H1 (cell line): ENCODE measurements around the gene TMCC1. TPM values are rescaled to one million over a fixed set of nuclear protein-coding genes. Genes with fewer than 3 reads are reported as not detected.

ENCODE experiments used
- CTCF ChIA-PET: fragments of 300-600 bp; sonication (Branson Sonifier 250); formaldehyde crosslinking; loops from one replicate; lab custom pipeline; 2021; ENCODE audit not compliant: partially characterized antibody; lab: Charles Lee
- POLR2A ChIA-PET: fragments of 300-600 bp; sonication (Branson Sonifier 250); formaldehyde crosslinking; loops from one replicate; lab custom pipeline; 2021; ENCODE audit warnings: inconsistent platforms; ENCODE audit not compliant: partially characterized antibody; lab: Charles Lee
- DNase-seq, 2 experiments: peaks; one replicate each; pipeline versions ENCODE4 v3.0.0 to v3.0.0-alpha.2; 2010 to 2022; ENCODE audit warnings: low spot score in 2 of 2, low read depth in 1 of 2, mixed read lengths in 1 of 2
- FAIRE-seq: peaks from 2 replicates; lab custom pipeline; 2011; peaks lifted over from hg19 to GRCh38; lab: Jason Lieb, UNC
- H2AFZ ChIP-seq: 2 replicates; pipeline ENCODE4 v1.8.1; 2012; ENCODE audit warnings: low read length, inconsistent platforms
- H2AK5ac ChIP-seq: 2 replicates; pipeline ENCODE4 v1.6.1; 2013; ENCODE audit warnings: low read depth, low read length
- H2BK120ac ChIP-seq: replicated peaks from 2 replicates; pipeline ENCODE3; 2013; ENCODE audit warnings: low read depth, low read length, inconsistent platforms
- H2BK12ac ChIP-seq: 2 replicates; pipeline ENCODE4 v1.6.1; 2013; ENCODE audit warnings: low read depth, low read length
- H2BK15ac ChIP-seq: 2 replicates; pipeline ENCODE4 v1.6.1; 2013; ENCODE audit warnings: low read length
- H2BK20ac ChIP-seq: 2 replicates; pipeline ENCODE4 v1.6.1; 2013; ENCODE audit warnings: low read length
- H2BK5ac ChIP-seq: 2 replicates; pipeline ENCODE4 v1.6.1; 2013; ENCODE audit warnings: low read depth, low read length
- H3K14ac ChIP-seq: 2 replicates; pipeline ENCODE4 v1.6.1; 2013; ENCODE audit warnings: inconsistent platforms; ENCODE audit not compliant: insufficient read length
- H3K18ac ChIP-seq: 2 replicates; pipeline ENCODE4 v1.6.1; 2013; ENCODE audit warnings: low read length; ENCODE audit errors: extremely low read depth
- H3K23ac ChIP-seq: 2 replicates; pipeline ENCODE4 v1.6.1; 2013; ENCODE audit warnings: inconsistent platforms; ENCODE audit not compliant: insufficient read length
- H3K23me2 ChIP-seq: 2 replicates; pipeline ENCODE4 v1.6.1; 2013; ENCODE audit warnings: low read depth, low read length
- H3K27ac ChIP-seq: 2 replicates; pipeline ENCODE4 v1.6.1; 2011; ENCODE audit warnings: low read depth, low read length, inconsistent platforms
- H3K27me3 ChIP-seq, 4 experiments: replicated peaks in 1 of 4; 1 replicate in 1 of 4; 2 replicates in 3 of 4; pipeline versions ENCODE4 v1.6.1 to v1.8.1; 2011 to 2013; ENCODE audit warnings: low read length in 3 of 4, mild to moderate bottlenecking in 3 of 4, inconsistent platforms in 2 of 4, mixed read lengths in 2 of 4, moderate library complexity in 1 of 4; ENCODE audit not compliant: control insufficient read depth in 3 of 4, insufficient read depth in 3 of 4; ENCODE audit errors: extremely low read depth in 1 of 4
- H3K36me3 ChIP-seq, 4 experiments: 2 replicates each; pipeline versions ENCODE4 v1.6.1 to v1.8.1; 2011 to 2013; ENCODE audit warnings: mild to moderate bottlenecking in 4 of 4, low read length in 3 of 4, moderate library complexity in 2 of 4, control low read depth in 1 of 4, inconsistent platforms in 1 of 4; ENCODE audit not compliant: insufficient read depth in 4 of 4, control insufficient read depth in 2 of 4
- H3K4ac ChIP-seq: replicated peaks from 2 replicates; pipeline ENCODE3; 2013; ENCODE audit warnings: low read length, low read depth, mixed read lengths, inconsistent platforms; ENCODE audit not compliant: insufficient read length
- H3K4me1 ChIP-seq, 4 experiments: replicated peaks in 1 of 4; 1 replicate in 1 of 4; 2 replicates in 3 of 4; pipeline versions ENCODE4 v1.6.1 to v1.8.1; 2011 to 2013; ENCODE audit warnings: low read length in 3 of 4, inconsistent platforms in 2 of 4, mixed read lengths in 1 of 4; ENCODE audit not compliant: insufficient read depth in 4 of 4, control insufficient read depth in 3 of 4
- H3K4me2 ChIP-seq, 2 experiments: 2 replicates each; pipeline versions ENCODE4 v1.6.1 to v1.8.1; 2011 to 2013; ENCODE audit warnings: low read depth in 2 of 2, low read length in 2 of 2, control low read depth in 1 of 2, inconsistent platforms in 1 of 2, mild to moderate bottlenecking in 1 of 2; ENCODE audit not compliant: insufficient read depth in 1 of 2
- H3K4me3 ChIP-seq, 4 experiments: fragments of 200-600, 300-600 bp in 1 of 4; sonication (generic), shearing (Covaris generic), sonication (Bioruptor Twin) in 1 of 4; 2 replicates each; pipeline versions ENCODE4 v1.5.1 to v1.8.1; 2011 to 2016; ENCODE audit warnings: low read length in 4 of 4, low read depth in 3 of 4, control low read depth in 2 of 4, inconsistent platforms in 2 of 4, mild to moderate bottlenecking in 2 of 4, mixed read lengths in 1 of 4, moderate library complexity in 1 of 4; ENCODE audit not compliant: insufficient read depth in 2 of 4; ENCODE audit errors: extremely low read depth in 1 of 4
- H3K56ac ChIP-seq: replicated peaks from 2 replicates; pipeline ENCODE3; 2013; ENCODE audit warnings: low read depth, mild to moderate bottlenecking, mixed read lengths, low read length, inconsistent platforms; ENCODE audit not compliant: insufficient read length
- H3K79me1 ChIP-seq: 2 replicates; pipeline ENCODE4 v1.6.1; 2013; ENCODE audit warnings: low read depth, low read length, control low read depth
- H3K79me2 ChIP-seq, 2 experiments: 2 replicates each; pipeline versions ENCODE4 v1.6.1 to v1.8.1; 2012 to 2013; ENCODE audit warnings: low read length in 2 of 2, mild to moderate bottlenecking in 2 of 2, inconsistent platforms in 1 of 2; ENCODE audit not compliant: insufficient read depth in 2 of 2, control insufficient read depth in 1 of 2
- H3K9ac ChIP-seq, 4 experiments: replicated peaks in 1 of 4; 1 replicate in 1 of 4; 2 replicates in 3 of 4; pipeline versions ENCODE4 v1.6.1 to v1.8.1; 2011 to 2013; ENCODE audit warnings: low read depth in 3 of 4, low read length in 3 of 4, control low read depth in 2 of 4, mild to moderate bottlenecking in 2 of 4, moderate library complexity in 2 of 4, inconsistent platforms in 1 of 4; ENCODE audit errors: extremely low read depth in 1 of 4
- H3K9me3 ChIP-seq, 2 experiments: 2 replicates each; pipeline versions ENCODE4 v1.6.1 to v1.8.1; 2012 to 2013; ENCODE audit warnings: mild to moderate bottlenecking in 2 of 2, moderate library complexity in 2 of 2, control low read depth in 1 of 2, inconsistent platforms in 1 of 2, low read depth in 1 of 2, low read length in 1 of 2, mixed read lengths in 1 of 2; ENCODE audit not compliant: insufficient read depth in 2 of 2
- H4K20me1 ChIP-seq, 2 experiments: replicated peaks in 1 of 2; 2 replicates each; pipeline versions ENCODE3 to v1.8.1; 2011 to 2013; ENCODE audit warnings: inconsistent platforms in 2 of 2, low read length in 2 of 2, mild to moderate bottlenecking in 1 of 2; ENCODE audit not compliant: insufficient read depth in 2 of 2, control insufficient read depth in 1 of 2
- H4K5ac ChIP-seq: 2 replicates; pipeline ENCODE4 v1.6.1; 2013; ENCODE audit warnings: low read length, low read depth, mixed read lengths, inconsistent platforms; ENCODE audit not compliant: insufficient read length
- H4K8ac ChIP-seq: 2 replicates; pipeline ENCODE4 v1.8.0; 2013; ENCODE audit warnings: mild to moderate bottlenecking, moderate library complexity, low read length, inconsistent platforms; ENCODE audit not compliant: insufficient read depth; ENCODE audit errors: extremely low read depth
- H4K91ac ChIP-seq: replicated peaks from 2 replicates; pipeline ENCODE3; 2013; ENCODE audit warnings: low read length, mixed read lengths, inconsistent platforms; ENCODE audit not compliant: insufficient read length
- ASH2L ChIP-seq: fragments of 200-600, 300-600 bp; sonication (generic); IDR thresholded peaks from one replicate; pipeline ENCODE4 v1.7.1; 2017; ENCODE audit warnings: low read length
- JUN ChIP-seq: IDR thresholded peaks from 2 replicates; pipeline ENCODE4 v1.6.1; 2011; ENCODE audit warnings: low read depth, mild to moderate bottlenecking, improper control_type of control experiment, low read length
- MAFK ChIP-seq: IDR thresholded peaks from 2 replicates; pipeline ENCODE4 v1.6.1; 2012; ENCODE audit warnings: low read depth, mild to moderate bottlenecking, improper control_type of control experiment, low read length
- NRF1 ChIP-seq: IDR thresholded peaks from 2 replicates; pipeline ENCODE4 v1.6.1; 2011; ENCODE audit warnings: mild to moderate bottlenecking, low read depth, low read length, improper control_type of control experiment
- RAD21 ChIP-seq, 2 experiments: IDR thresholded peaks in 1 of 2; conservative IDR thresholded peaks in 1 of 2; 2 replicates each; pipeline ENCODE4 v1.6.1; 2011; ENCODE audit warnings: low read depth in 2 of 2, low read length in 2 of 2, improper control_type of control experiment in 1 of 2, inconsistent platforms in 1 of 2, mild to moderate bottlenecking in 1 of 2, moderate library complexity in 1 of 2
- SIRT6 ChIP-seq: IDR thresholded peaks from one replicate; pipeline ENCODE4 v1.7.1; 2012; ENCODE audit warnings: low read length, inconsistent platforms
- SP1 ChIP-seq: IDR thresholded peaks from 2 replicates; pipeline ENCODE4 v1.6.1; 2011; ENCODE audit warnings: low read depth, low read length
- TAF7 ChIP-seq: optimal IDR thresholded peaks from 2 replicates; pipeline ENCODE3; 2011; ENCODE audit warnings: low read depth, mild to moderate bottlenecking, inconsistent platforms, low read length, moderate library complexity, borderline replicate concordance
- TBP ChIP-seq: IDR thresholded peaks from 2 replicates; pipeline ENCODE4 v1.6.1; 2011; ENCODE audit warnings: low read depth, low read length, improper control_type of control experiment
- YY1 ChIP-seq: IDR thresholded peaks from 2 replicates; pipeline ENCODE4 v1.6.1; 2011; ENCODE audit warnings: low read depth, mild to moderate bottlenecking, low read length
- WGBS, 2 experiments: shearing (Covaris generic) in 1 of 2; methylation state at CpG; one replicate each; pipeline versions ENCODE4 v1.1.6 to v1.1.7; 2013 to 2015; ENCODE audit warnings: low lambda C conversion rate in 2 of 2, mixed read lengths in 2 of 2, inconsistent platforms in 1 of 2, low coverage in 1 of 2, missing lambda C conversion rate in 1 of 2; ENCODE audit not compliant: insufficient replicate concordance in 2 of 2, insufficient coverage in 1 of 2, insufficient read length in 1 of 2; ENCODE audit errors: extremely low coverage in 1 of 2, missing lambda C conversion rate in 1 of 2; 5-methylcytosine and 5-hydroxymethylcytosine counted together
- polyA plus RNA-seq, 7 experiments: library from polyadenylated mRNA; depleted of rRNA in 3 of 7; stranded (reverse) in 5 of 7; unstranded in 2 of 7; fragments of >200 nt in 5 of 7; fragments of 200-250 nt in 2 of 7; gene quantifications; 1 replicate in 5 of 7; 2 replicates in 1 of 7; 4 replicates in 1 of 7; pipeline versions ENCODE4 v1.2.1 to v1.2.3, GENCODE V29; 2011 to 2013; ENCODE audit warnings: missing spikeins in 2 of 7, mixed read lengths in 2 of 7
- total RNA-seq: library from RNA; stranded (reverse); fragmentation: NEBNext Ultra II Directional; extraction: Animal tissue kit (Norgen Biotek cat#: 25700); gene quantifications from 2 replicates; pipeline ENCODE4 v1.2.1, GENCODE V29; 2021
- TF ChIP-seq, protein P1 (sequence below), 3 experiments: IDR thresholded peaks; 1 replicate in 2 of 3; 2 replicates in 1 of 3; pipeline versions ENCODE4 v1.5.1 to v1.6.1; 2011; ENCODE audit warnings: low read length in 3 of 3, mild to moderate bottlenecking in 3 of 3, inconsistent platforms in 2 of 3, low read depth in 1 of 3, moderate library complexity in 1 of 3; ENCODE audit not compliant: insufficient read depth in 1 of 3; ENCODE audit errors: control extremely low read depth in 1 of 3
- TF ChIP-seq, protein P2 (sequence below): IDR thresholded peaks from 2 replicates; pipeline ENCODE4 v1.6.1; 2012; ENCODE audit warnings: inconsistent platforms

Gene TMCC1
- total and polyA plus RNA-seq, 2 of the 8 experiments (the other 6 are each of a cell fraction or from before 2014, with no cell fraction given): 10.4 to 27.1 TPM

DNA sequence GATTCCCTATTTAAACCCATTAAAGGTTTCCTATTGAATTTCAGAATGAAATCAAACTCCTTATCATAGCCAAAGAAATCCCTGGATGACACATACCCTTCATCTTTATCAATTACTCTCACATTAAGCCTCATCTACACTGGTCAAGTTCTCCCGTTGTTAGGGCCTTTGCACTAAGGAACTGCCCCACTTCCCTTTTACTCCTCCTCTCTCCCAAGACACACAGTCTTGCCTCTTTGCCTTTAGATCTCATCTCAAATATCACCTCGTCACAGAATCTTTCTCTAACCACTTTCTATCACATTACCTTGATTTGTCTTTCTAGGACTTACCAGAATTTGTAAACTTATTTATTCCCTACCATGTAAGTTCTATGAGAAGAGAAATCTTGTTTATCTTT is 117.6 kb downstream of the TMCC1 start:
- Histone ChIP-seq H3K18ac (no peak overlapping the region), H3K79me1 (no peaks in the 10 kb centered on the region), H3K27ac (no peak overlapping the region), H3K4me1 (no peaks in the 10 kb centered on the region; a peak in 1 of 7 replicates), H3K4ac (no peak overlapping the region), H2AFZ (no peak overlapping the region), H2BK5ac (no peak overlapping the region), H2BK12ac (no peak overlapping the region), H3K4me3 (no peak overlapping the region), H2BK120ac (no peak overlapping the region), H3K36me3 (no peaks in the 10 kb centered on the region), H4K8ac (no peak overlapping the region), H3K23ac (no peak overlapping the region), H3K4me2 (no peak overlapping the region), H3K14ac (no peak overlapping the region), H4K5ac (no peak overlapping the region), H4K91ac (no peak overlapping the region), H2BK20ac (no peak overlapping the region), H4K20me1 (no peaks in the 10 kb centered on the region), H3K27me3 (no peaks in the 10 kb centered on the region), H2AK5ac (no peak overlapping the region), H3K9me3 (no peaks in the 10 kb centered on the region), H3K9ac (no peak overlapping the region), H2BK15ac (no peak overlapping the region), H3K56ac (no peak overlapping the region), H3K23me2 (no peaks in the 10 kb centered on the region), H3K79me2 (no peaks in the 10 kb centered on the region)
- CTCF ChIA-PET: interaction anchor here (1.4 to 2.5 kb wide), 2 partner anchors 18 to 34 kb away, joined by 3 to 6 read pairs; no protein-coding TSS in a partner anchor
- whole genome bisulfite sequencing, 2 experiments: 80% methylated on average over 2 of the region's 2 CpGs; no CpG with 5 or more reads in 1 of the 2 experiments
- no peak for FAIRE-seq
- DNase-seq: no peak
- POLR2A ChIA-PET: no interaction called here
- TF ChIP-seq SP1 (no peak), TBP (no peak), JUN (no peak), SIRT6 (no peak), RAD21 (IDR thresholded peaks at IDR 0.05 in 1 of 2, conservative IDR thresholded peaks at IDR 0.05 in 1 of 2; ENCODE audit: low read depth in 2 of 2, low read length in 2 of 2) (no peak), TAF7 (no peak), ASH2L (no peak), YY1 (no peak), NRF1 (no peak), MAFK (no peak)
- TF ChIP-seq, protein P1, sequence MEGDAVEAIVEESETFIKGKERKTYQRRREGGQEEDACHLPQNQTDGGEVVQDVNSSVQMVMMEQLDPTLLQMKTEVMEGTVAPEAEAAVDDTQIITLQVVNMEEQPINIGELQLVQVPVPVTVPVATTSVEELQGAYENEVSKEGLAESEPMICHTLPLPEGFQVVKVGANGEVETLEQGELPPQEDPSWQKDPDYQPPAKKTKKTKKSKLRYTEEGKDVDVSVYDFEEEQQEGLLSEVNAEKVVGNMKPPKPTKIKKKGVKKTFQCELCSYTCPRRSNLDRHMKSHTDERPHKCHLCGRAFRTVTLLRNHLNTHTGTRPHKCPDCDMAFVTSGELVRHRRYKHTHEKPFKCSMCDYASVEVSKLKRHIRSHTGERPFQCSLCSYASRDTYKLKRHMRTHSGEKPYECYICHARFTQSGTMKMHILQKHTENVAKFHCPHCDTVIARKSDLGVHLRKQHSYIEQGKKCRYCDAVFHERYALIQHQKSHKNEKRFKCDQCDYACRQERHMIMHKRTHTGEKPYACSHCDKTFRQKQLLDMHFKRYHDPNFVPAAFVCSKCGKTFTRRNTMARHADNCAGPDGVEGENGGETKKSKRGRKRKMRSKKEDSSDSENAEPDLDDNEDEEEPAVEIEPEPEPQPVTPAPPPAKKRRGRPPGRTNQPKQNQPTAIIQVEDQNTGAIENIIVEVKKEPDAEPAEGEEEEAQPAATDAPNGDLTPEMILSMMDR (IDR thresholded peaks at IDR 0.05; ENCODE audit: control extremely low read depth in 1 of 3, insufficient read depth in 1 of 3, low read depth in 1 of 3, low read length in 3 of 3): no peak
- TF ChIP-seq, protein P2, sequence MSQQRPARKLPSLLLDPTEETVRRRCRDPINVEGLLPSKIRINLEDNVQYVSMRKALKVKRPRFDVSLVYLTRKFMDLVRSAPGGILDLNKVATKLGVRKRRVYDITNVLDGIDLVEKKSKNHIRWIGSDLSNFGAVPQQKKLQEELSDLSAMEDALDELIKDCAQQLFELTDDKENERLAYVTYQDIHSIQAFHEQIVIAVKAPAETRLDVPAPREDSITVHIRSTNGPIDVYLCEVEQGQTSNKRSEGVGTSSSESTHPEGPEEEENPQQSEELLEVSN: no peak
